ENCODE measurements around the gene MARK1.

- no peak for TF ChIP-seq CTCF (IDR thresholded peaks at IDR 0.05 in 4 of 5, conservative IDR thresholded peaks at IDR 0.05 in 1 of 5)
- no peak for TF ChIP-seq POLR2A (IDR thresholded peaks at IDR 0.05)
Observed at GRCh38 chr1:220528679-220529501, 954 bp downstream of the MARK1 start.
